ENCODE data around the gene NAPEPLD.
A peak's percentile ranks its signal among the peaks of the same experiment; 100 is the strongest.
"Not testable (repeated sequence)": the region's sequence is repeated elsewhere in the genome, so short reads cannot be mapped to it uniquely, and the experiment has no call there.

Gene NAPEPLD

DNA sequence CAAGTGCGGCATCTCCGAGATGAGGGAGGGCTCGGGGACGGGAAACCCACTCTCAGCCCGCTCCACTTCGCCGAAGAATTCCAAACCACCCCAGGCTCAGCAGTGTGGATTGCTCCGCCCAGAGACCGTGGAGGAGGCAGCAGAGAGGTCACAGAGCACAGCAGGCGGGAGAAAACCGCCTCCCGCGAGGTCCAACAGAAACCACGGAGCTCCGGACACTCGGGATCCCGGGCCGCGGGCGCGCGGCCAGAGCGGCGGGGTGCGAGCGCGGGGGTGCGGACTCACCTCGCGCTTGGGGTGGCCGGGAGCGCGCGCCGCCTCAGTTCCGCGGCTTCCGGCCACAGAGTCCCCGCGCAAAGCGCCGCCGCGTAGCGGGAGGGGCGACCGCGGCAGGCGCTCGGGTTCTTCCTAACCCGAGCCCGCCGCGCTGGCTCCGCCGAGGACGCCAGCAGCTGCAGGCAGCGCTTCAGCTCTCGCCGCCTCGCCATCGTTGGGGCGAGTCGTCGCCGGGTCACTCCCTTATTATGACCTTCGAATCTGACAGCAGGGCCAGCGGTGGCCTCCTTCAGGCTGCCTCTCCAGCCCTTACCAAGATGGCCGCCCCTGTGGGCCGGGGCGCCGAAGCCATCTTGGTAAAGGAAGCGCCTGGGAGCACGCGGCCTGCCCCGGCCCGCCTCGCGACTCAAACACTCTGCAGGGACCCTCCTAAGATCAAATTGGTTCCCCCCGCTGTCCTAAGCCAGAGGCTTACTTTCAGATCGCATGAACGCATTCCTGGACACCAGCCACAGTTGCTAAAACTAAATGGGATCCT is at the start of gene NAPEPLD:
TSS of gene NAPEPLD (minus strand) at position 106 of the 814 bp plus-strand sequence. CDS start 20,323 bp downstream, outside the sequence.
- peak; percentile 93 for TF ChIP-seq ZFX (IDR thresholded peaks at IDR 0.05)
- TF ChIP-seq, protein P1, sequence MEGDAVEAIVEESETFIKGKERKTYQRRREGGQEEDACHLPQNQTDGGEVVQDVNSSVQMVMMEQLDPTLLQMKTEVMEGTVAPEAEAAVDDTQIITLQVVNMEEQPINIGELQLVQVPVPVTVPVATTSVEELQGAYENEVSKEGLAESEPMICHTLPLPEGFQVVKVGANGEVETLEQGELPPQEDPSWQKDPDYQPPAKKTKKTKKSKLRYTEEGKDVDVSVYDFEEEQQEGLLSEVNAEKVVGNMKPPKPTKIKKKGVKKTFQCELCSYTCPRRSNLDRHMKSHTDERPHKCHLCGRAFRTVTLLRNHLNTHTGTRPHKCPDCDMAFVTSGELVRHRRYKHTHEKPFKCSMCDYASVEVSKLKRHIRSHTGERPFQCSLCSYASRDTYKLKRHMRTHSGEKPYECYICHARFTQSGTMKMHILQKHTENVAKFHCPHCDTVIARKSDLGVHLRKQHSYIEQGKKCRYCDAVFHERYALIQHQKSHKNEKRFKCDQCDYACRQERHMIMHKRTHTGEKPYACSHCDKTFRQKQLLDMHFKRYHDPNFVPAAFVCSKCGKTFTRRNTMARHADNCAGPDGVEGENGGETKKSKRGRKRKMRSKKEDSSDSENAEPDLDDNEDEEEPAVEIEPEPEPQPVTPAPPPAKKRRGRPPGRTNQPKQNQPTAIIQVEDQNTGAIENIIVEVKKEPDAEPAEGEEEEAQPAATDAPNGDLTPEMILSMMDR (conservative IDR thresholded peaks at IDR 0.05), result no peak
- peak within 1 kb of the TSS; percentile 97 for H3K27ac ChIP-seq

- not testable (repeated sequence) for H3K27ac ChIP-seq
These were observed 49.2 kb upstream of the NAPEPLD start for GRCh38 chr7:103198079-103198478.

DNA sequence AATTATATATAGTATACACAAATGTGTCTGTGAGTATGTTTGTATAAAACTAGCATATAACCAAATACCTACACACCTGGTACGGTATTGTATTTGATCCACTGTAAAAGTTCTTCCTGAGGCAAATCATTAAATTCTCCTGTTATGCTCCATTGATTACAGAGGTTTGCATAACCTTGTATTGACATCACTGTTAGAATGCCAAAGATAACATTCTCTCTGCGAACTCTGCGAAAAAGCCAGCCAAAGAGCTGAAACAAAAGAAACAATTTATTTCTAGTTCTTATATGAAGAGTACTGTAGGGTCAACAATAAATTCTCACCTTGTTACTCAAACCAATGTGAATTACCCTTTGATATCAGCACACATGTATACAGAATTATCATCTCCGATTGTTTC is 46.5 kb upstream of the NAPEPLD start:
- H3K27ac ChIP-seq, result not testable (repeated sequence)

DNA sequence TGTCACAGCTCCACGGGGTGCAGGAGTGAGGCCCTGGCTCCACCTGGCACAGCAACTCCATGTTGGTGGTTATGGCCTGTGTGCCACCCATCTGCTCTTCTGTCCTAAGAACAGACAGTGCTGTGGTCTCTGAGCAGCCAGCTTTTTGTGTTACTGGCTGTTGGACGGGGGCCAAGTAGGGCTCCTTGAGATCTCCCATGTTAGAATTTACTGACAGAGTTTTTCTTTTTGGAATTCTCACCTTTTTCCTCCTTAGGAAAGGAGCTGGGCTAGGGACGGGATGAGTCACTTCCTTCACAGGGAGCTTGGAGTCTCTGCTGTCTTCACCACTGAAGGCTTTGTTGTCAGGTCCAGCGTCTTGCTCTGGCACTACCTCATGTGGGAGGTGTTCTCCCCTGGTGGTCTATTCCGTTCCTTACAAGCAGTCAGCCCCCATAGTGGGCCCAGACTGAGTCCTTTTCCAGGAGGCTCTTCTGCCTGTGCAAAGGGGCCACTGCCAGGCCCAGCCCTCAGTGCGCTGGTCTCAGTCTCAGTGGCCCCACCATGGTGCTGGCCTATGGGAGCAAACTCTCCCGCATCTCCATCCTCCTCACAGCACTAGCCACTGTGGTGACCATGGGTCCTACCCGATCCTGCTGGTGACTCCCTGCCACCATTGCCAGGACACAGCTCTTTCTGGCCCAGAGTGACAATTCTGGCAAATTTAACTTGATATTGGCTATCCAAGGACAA is 23.7 kb upstream of the NAPEPLD start:
- H3K27ac ChIP-seq, result not testable (repeated sequence)

DNA sequence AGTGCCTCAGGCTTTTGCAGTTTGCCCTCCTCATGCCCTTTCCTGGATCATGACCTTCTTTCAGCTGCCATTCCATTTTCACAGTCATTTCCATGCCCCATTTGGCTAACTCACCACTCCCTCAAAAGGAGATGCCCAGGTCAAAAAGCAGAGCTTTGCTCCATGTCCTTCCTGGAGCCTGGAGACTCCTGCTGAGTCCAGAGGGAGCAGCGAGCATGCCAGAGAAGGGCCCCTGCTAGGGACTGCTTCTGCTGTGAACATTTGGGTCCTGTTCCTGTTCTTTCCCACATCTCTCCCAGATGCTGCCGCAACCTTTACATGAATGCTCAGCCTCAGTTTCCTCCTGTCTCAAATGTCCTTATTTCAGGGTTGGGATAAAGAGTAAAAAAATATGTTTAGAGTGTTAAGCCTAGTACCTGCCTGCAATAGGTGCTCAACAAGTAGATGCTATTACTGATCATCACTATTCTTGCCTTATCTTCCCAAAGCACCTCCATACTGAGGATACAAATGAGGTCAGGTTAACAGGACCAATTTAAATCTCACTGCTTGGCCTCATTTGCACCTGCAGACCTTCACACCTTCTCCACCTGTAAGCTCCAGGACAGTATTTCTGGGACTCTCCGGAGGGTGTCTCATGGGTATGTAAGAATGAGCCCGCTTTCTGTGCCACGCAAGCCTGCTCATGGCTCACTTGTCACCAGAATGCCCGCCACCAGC is 23.0 kb upstream of the NAPEPLD start:
- H3K27ac ChIP-seq, result not testable (repeated sequence)

DNA sequence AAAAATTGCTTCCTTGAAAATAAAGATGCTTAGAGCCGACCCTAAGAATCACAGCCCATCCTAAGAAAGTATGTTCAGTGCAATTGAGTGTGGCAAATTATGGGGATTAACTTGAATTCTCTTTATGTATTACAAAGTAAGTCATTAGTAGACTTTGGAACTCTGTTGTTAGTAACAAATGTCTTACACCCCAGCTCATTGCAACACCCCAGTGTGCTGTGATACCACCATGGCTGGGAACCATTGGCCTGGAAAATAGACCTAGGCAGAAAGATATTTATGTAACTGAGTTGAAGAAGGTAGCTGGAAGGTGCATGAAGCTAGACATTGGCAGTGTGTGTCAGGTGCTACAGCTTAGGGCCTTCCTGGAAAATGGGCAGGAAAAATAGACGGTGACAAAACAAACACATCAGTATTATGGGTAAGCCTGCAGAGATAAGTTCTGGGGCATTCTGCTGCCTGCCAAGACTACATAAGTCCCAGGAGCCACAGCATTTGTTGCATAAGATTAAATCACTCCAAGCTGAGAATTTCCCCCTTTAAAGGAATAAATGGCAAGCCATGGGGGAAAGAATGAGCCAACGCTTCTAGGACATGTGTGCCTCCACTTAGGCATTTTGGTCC is 18.1 kb upstream of the NAPEPLD start:
- H3K27ac ChIP-seq, result not testable (repeated sequence)

DNA sequence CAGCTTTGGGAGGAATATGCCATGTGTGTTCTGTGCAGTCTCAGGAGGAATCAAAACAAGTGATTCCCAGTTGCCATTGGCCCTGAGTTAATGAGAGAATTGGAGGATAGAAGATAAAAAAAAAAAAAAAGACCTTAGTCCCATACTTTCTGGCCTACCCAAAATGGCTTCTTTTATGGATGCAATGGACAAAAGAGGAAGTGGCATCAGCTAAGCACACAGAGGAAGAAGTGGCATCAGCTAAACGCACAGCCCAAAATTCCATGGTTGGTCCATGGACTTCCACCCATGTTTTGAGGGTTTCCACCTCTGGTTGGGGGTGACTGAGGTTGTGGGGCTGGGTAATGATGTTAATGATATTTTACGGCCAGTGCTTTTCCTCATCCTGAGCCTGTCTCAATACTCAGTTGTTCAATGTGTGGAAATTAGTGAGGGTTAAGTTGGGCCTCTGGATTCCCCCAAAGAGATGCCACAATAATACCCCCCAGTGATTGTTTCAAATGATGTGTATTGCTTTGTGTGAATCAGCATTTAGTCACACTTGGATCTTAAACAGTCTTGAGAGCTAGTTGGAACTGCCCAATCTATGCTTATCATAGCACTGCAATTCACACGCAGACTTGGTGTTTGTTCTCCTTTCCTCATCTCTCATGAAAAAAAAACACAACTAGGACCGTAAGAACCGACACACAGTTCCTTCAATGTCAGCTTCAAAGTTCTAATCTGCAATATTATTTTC is 14.4 kb upstream of the NAPEPLD start:
- not testable (repeated sequence) for H3K27ac ChIP-seq

DNA sequence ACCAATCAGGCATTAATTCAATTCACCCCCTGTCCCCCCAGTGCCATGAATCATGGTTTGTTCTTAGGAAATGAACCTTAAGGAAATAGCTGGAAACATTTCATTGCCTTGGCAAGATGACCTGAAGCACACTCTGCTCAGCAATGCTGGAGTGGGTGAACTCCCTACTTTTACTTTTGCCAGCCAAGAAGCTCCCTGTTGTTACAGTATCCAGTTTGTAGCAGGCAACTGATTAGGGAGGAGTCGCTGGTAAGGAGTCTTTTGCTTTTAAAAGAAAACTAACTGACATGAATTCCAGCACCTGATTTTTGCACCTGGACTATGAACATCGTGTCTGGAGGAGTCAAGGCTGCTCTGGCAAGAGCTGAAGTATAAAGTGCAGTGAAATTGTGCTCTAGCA is 13.7 kb upstream of the NAPEPLD start:
- H3K27ac ChIP-seq, result not testable (repeated sequence)

DNA sequence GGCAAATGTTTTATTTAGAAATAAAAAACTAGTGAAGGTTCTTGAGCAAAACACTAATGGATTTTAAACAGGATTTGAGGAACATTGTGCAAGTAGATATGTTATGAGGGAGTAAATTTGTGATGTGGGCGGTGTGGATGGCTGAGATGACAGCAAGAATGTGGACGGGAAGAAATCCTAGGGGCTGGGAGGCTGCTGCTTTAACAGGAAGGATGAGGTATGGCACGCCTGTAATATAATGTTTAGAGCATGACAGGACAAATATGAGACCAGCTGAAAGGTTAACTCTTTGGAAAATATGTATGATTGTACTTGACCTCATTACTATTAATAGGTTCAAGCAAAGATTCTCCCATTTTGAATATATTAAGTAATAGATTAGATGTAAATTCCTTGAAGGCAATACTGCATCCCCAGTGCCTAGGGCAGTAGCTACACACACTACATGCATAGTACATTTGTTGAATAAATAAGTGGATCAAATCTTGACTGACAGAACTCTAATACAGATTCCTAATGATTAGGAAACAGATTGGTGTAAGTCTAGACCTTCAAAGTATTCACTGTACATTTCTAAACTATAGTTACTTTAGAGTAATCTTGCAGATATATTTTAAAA is 13.2 kb upstream of the NAPEPLD start:
- not testable (repeated sequence) for H3K27ac ChIP-seq

- not testable (repeated sequence) for H3K27ac ChIP-seq
These were observed 10.2 kb upstream of the NAPEPLD start for GRCh38 chr7:103159072-103159471.

- H3K27ac ChIP-seq, result not testable (repeated sequence)
These were observed 6.6 kb upstream of the NAPEPLD start for GRCh38 chr7:103155331-103156024.

DNA sequence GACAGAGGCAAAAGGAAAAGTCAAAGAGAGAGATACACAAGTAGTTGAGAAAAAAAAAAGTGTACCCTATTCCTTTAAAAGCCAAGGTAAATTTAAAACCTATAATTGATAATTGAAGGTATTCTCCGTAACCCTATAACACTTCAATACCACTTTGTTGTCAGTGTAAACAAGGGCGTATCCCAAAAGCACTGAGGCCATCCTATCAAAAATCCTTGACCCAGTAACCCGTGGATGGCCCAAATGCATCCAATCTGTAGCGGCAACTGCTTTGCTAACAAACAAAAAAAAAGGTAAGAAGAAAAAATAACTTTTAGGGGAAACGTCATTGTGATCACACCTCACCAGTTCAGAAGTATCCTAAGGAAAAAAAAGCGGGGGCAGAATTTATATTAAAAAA is 5.1 kb upstream of the NAPEPLD start:
- H3K27ac ChIP-seq, result no peak overlapping the region; the same call in 1 of the 2 replicates
- TF ChIP-seq, protein P1 (conservative IDR thresholded peaks at IDR 0.05), result no peak
- TF ChIP-seq ZFX (IDR thresholded peaks at IDR 0.05), result no peak

- peak overlapping the region; percentile 4 for H3K27ac ChIP-seq
These were observed 4.1 kb upstream of the NAPEPLD start for GRCh38 chr7:103152744-103153617.

- H3K27ac ChIP-seq, result not testable (repeated sequence)
These were observed 3.2 kb upstream of the NAPEPLD start for GRCh38 chr7:103151993-103152676.
